K562 (cell line): Measurements from ENCODE around the gene BASP1. TPM values are rescaled to one million over a fixed set of nuclear protein-coding genes. Genes with fewer than 3 reads are reported as not detected.

Source experiments
- ATAC-seq: fragments of 200-7000 bp; cut with Tn5 transposase; 3 replicates; pipeline ENCODE4 v1.9.1; 2020; ENCODE audit warnings: moderate library complexity
- BruUV-seq: library from RNA; stranded (reverse); fragments of 400-500 nt; replicated peaks from 2 replicates; lab custom pipeline; 2021; lab: Mats Ljungman, UMichigan
- CTCF ChIA-PET: fragments of 300-600 bp; formaldehyde crosslinking; extraction: SDS; loops from one replicate; lab custom pipeline; 2021; ENCODE audit warnings: low intra/inter-chr PET ratio; lab: Yijun Ruan, JAX
- POLR2A ChIA-PET: fragments of 300-600, 350-650 bp; sonication (Branson Sonifier 250); formaldehyde crosslinking; extraction: SDS; loops from one replicate; lab custom pipeline; 2021; ENCODE audit warnings: antibody characterized with exemption, inconsistent platforms; lab: Yijun Ruan, JAX
- DNase-seq, 4 experiments: peaks; one replicate each; pipeline versions ENCODE4 v3.0.0 to v3.0.0-alpha.2; 2011 to 2018; ENCODE audit warnings: low spot score in 3 of 4, mixed read lengths in 3 of 4; ENCODE audit errors: extremely low read depth in 1 of 4
- FAIRE-seq: peaks from 2 replicates; lab custom pipeline; 2011; peaks lifted over from hg19 to GRCh38; lab: Jason Lieb, UNC
- H2AFZ ChIP-seq: 2 replicates; pipeline ENCODE4 v1.6.0; 2011; ENCODE audit warnings: low read depth, low read length, control low read depth, inconsistent platforms
- H3K27ac ChIP-seq: fragments of 200-600 bp; 3 replicates; pipeline ENCODE4 v1.8.0; 2011; ENCODE audit warnings: low read depth, mild to moderate bottlenecking, control low read depth, inconsistent platforms, low read length, moderate library complexity, mixed read lengths; ENCODE audit errors: extremely low read depth
- H3K27me3 ChIP-seq, 2 experiments: fragments of 300-600 bp in 1 of 2; 2 replicates in 1 of 2; 3 replicates in 1 of 2; pipeline versions ENCODE4 v1.6.0 to v1.8.0; 2011; ENCODE audit warnings: inconsistent platforms in 2 of 2, low read length in 2 of 2, mild to moderate bottlenecking in 1 of 2, mixed read lengths in 1 of 2, moderate library complexity in 1 of 2; ENCODE audit not compliant: control insufficient read depth in 2 of 2, insufficient read depth in 2 of 2
- H3K36me3 ChIP-seq: fragments of 300-600 bp; 3 replicates; pipeline ENCODE4 v1.8.0; 2011; ENCODE audit warnings: mild to moderate bottlenecking, low read length, inconsistent platforms; ENCODE audit not compliant: control insufficient read depth, insufficient read depth
- H3K4me1 ChIP-seq, 2 experiments: fragments of 200-600 bp in 1 of 2; replicated peaks in 1 of 2; 2 replicates in 1 of 2; 3 replicates in 1 of 2; pipeline versions ENCODE4 v1.5.1 to v1.8.0; 2011; ENCODE audit warnings: inconsistent platforms in 2 of 2, low read length in 2 of 2, mild to moderate bottlenecking in 1 of 2, mixed read lengths in 1 of 2, moderate library complexity in 1 of 2; ENCODE audit not compliant: control insufficient read depth in 2 of 2, insufficient read depth in 2 of 2
- H3K4me2 ChIP-seq: 2 replicates; pipeline ENCODE4 v1.6.1; 2011; ENCODE audit warnings: low read length, control low read depth, inconsistent platforms, mixed read lengths; ENCODE audit not compliant: insufficient read depth
- H3K4me3 ChIP-seq: fragments of 200-600 bp; sonication (generic), shearing (Covaris generic); 2 replicates; pipeline ENCODE4 v1.5.1; 2016; ENCODE audit warnings: control low read depth, inconsistent platforms
- H3K79me2 ChIP-seq: fragments of 200-600 bp; 3 replicates; pipeline ENCODE4 v1.8.0; 2011; ENCODE audit warnings: low read length, inconsistent platforms; ENCODE audit not compliant: control insufficient read depth, insufficient read depth
- H3K9ac ChIP-seq, 2 experiments: 2 replicates each; pipeline versions ENCODE4 v1.6.0 to v1.6.1; 2011; ENCODE audit warnings: low read depth in 2 of 2, low read length in 2 of 2, control low read depth in 1 of 2, inconsistent platforms in 1 of 2, mild to moderate bottlenecking in 1 of 2, mixed read lengths in 1 of 2; ENCODE audit not compliant: insufficient read depth in 1 of 2
- H3K9me1 ChIP-seq: one replicate; pipeline ENCODE4 v1.6.0; 2011; ENCODE audit warnings: inconsistent platforms, mild to moderate bottlenecking, low read length, moderate library complexity; ENCODE audit not compliant: control insufficient read depth, insufficient read depth
- H3K9me3 ChIP-seq: replicated peaks from 2 replicates; pipeline ENCODE4 v1.5.1; 2011; ENCODE audit warnings: low read depth, low read length, inconsistent platforms; ENCODE audit not compliant: control insufficient read depth, insufficient read depth
- H4K20me1 ChIP-seq: replicated peaks from 2 replicates; pipeline ENCODE4 v1.6.1; 2011; ENCODE audit warnings: low read length, inconsistent platforms, mixed read lengths; ENCODE audit not compliant: control insufficient read depth, insufficient read depth
- BRF1 ChIP-seq: IDR thresholded peaks from 3 replicates; pipeline ENCODE4 v1.6.1; 2011; ENCODE audit warnings: borderline replicate concordance, mild to moderate bottlenecking; ENCODE audit not compliant: insufficient read length; ENCODE audit errors: extremely low read depth
- ETV6 ChIP-seq, 3 experiments: fragments of 150-350 bp in 1 of 3; sonication (generic) in 1 of 3; formaldehyde crosslinking in 1 of 3; IDR thresholded peaks; 2 replicates each; pipeline versions ENCODE4 v1.6.1 to v1.8.0; 2014 to 2022; ENCODE audit warnings: borderline replicate concordance in 2 of 3, low read depth in 2 of 3, antibody characterized with exemption in 1 of 3, low read length in 1 of 3, mild to moderate bottlenecking in 1 of 3, missing genetic modification reagents in 1 of 3
- KAT7 ChIP-seq: sonication (generic); formaldehyde crosslinking; IDR thresholded peaks from 2 replicates; pipeline ENCODE4 v1.8.0; 2022; ENCODE audit warnings: missing genetic modification reagents, mild to moderate bottlenecking, borderline replicate concordance
- MYC ChIP-seq, 2 experiments: fragments of 250-450 bp in 1 of 2; sonication (Bioruptor Pico) in 1 of 2; IDR thresholded peaks; 2 replicates each; pipeline versions ENCODE4 v1.5.1 to v1.6.1; 2012 to 2021; ENCODE audit warnings: low read depth in 2 of 2, borderline replicate concordance in 1 of 2, improper control_type of control experiment in 1 of 2, low read length in 1 of 2, mild to moderate bottlenecking in 1 of 2, moderate library complexity in 1 of 2
- NFIC ChIP-seq: fragments of 450-650 bp; IDR thresholded peaks from 2 replicates; pipeline ENCODE4 v1.6.1; 2017; ENCODE audit warnings: mild to moderate bottlenecking, inconsistent platforms
- NR2C2 ChIP-seq, 2 experiments: fragments of 200-800 bp in 1 of 2; sonication (Bioruptor generic) in 1 of 2; sonication (generic) in 1 of 2; formaldehyde crosslinking in 1 of 2; IDR thresholded peaks; 2 replicates each; pipeline versions ENCODE4 v1.6.1 to v1.8.0; 2016 to 2022; ENCODE audit warnings: mild to moderate bottlenecking in 1 of 2, missing compliant biosample characterization in 1 of 2, missing genetic modification characterization in 1 of 2, missing genetic modification reagents in 1 of 2
- THRA ChIP-seq: fragments of 450-650 bp; IDR thresholded peaks from 2 replicates; pipeline ENCODE4 v1.6.1; 2017; ENCODE audit warnings: mild to moderate bottlenecking, moderate library complexity
- THRAP3 ChIP-seq: fragments of 450-650 bp; IDR thresholded peaks from 2 replicates; pipeline ENCODE4 v1.6.1; 2016; ENCODE audit warnings: mild to moderate bottlenecking, inconsistent platforms, borderline replicate concordance
- ZBTB17 ChIP-seq: fragments of 450-650 bp; formaldehyde crosslinking; IDR thresholded peaks from 2 replicates; pipeline ENCODE4 v1.4.0; 2020; ENCODE audit warnings: mild to moderate bottlenecking
- ZBTB33 ChIP-seq: sonication (generic); formaldehyde crosslinking; IDR thresholded peaks from 2 replicates; pipeline ENCODE4 v1.8.1; 2023; ENCODE audit warnings: mild to moderate bottlenecking, missing genetic modification reagents
- ZFP1 ChIP-seq: fragments of 450-650 bp; formaldehyde crosslinking; IDR thresholded peaks from 2 replicates; pipeline ENCODE4 v1.4.0; 2020; ENCODE audit warnings: mild to moderate bottlenecking, mixed read lengths
- ZNF140 ChIP-seq: fragments of 250-450 bp; sonication (Bioruptor Pico); IDR thresholded peaks from 2 replicates; pipeline ENCODE4 v1.8.0; 2021; ENCODE audit warnings: moderate library complexity, mild to moderate bottlenecking, inconsistent platforms
- ZNF518B ChIP-seq: fragments of 250-450 bp; sonication (Bioruptor Pico); IDR thresholded peaks from 2 replicates; pipeline ENCODE4 v1.5.0; 2021; ENCODE audit warnings: mild to moderate bottlenecking, moderate library complexity
- WGBS: fragments of 100-300 bp; shearing (Covaris generic); methylation state at CpG from one replicate; pipeline ENCODE4 v1.1.6; 2016; ENCODE audit warnings: low coverage, mixed read lengths; ENCODE audit not compliant: insufficient coverage; ENCODE audit errors: missing lambda C conversion rate; 5-methylcytosine and 5-hydroxymethylcytosine counted together
- in situ Hi-C: fragments of 300-500 bp; cut with MboI; formaldehyde crosslinking; loops from 4 replicates; pipeline ENCODE4 v1.15.0; 2018; ENCODE audit warnings: inconsistent platforms, mixed read lengths
- intact Hi-C: fragments of 100-400 bp; cut with micrococcal nuclease; formaldehyde crosslinking; loops from 2 replicates; pipeline ENCODE4 v1.14.2; 2022
- polyA plus RNA-seq, 8 experiments: library from polyadenylated mRNA; depleted of rRNA in 4 of 8; stranded (reverse) in 5 of 8; unstranded in 3 of 8; fragments of >200 nt; fragmentation: Nextera tagmentation in 2 of 8; fragmentation: Illumina TruSeq in 1 of 8; extraction: Ambion mirVana in 2 of 8; extraction: Trizol in 1 of 8; gene quantifications; 2 replicates each; pipeline versions ENCODE4 v1.2.1 to v1.2.3, GENCODE V29; 2011 to 2014; ENCODE audit warnings: inconsistent platforms in 1 of 8, missing spikeins in 1 of 8
- total RNA-seq, 7 experiments: library from RNA; depleted of rRNA in 6 of 7; stranded (reverse); fragments of >200 nt in 6 of 7; fragmentation: Illumina TruSeq in 2 of 7; extraction: Trizol in 2 of 7; gene quantifications; 2 replicates each; pipeline versions ENCODE4 v1.2.1 to v1.2.3, GENCODE V29; 2011 to 2021; ENCODE audit warnings: low replicate concordance in 1 of 7

The BASP1 gene
- total and polyA plus RNA-seq, 9 of the 15 experiments (the other 6 are each of a cell fraction or from before 2014, with no cell fraction given), result 0.22 TPM; not detected in 8

- TF ChIP-seq NR2C2 (CRISPR knock-in tag; IDR thresholded peaks at IDR 0.05), result no peak
- no peak for TF ChIP-seq NR2C2 (tag; IDR thresholded peaks at IDR 0.05)
- no peak for TF ChIP-seq MYC (IDR thresholded peaks at IDR 0.05; ENCODE audit: low read depth, low read length)
- no peak for TF ChIP-seq MYC (CRISPR knock-in tag; IDR thresholded peaks at IDR 0.05; ENCODE audit: borderline replicate concordance, low read depth)
- TF ChIP-seq ZFP1, result no peak
- TF ChIP-seq THRAP3, result no peak
Measured at GRCh38 chr5:17257705-17258273, 40.4 kb downstream of the BASP1 start (continued).

- no peak overlapping the region for H3K9ac ChIP-seq
- no peak overlapping the region for H3K4me3 ChIP-seq
- ATAC-seq (no peak), FAIRE-seq (no peak), DNase-seq (no peak)
- in situ Hi-C loops, result no loop called here
- POLR2A ChIA-PET, result no interaction called here
- no peak overlapping the region for H3K4me2 ChIP-seq
- no peaks in the 10 kb centered on the region for H3K27me3 ChIP-seq
- CTCF ChIA-PET, result no interaction called here
- no TSS peak for BruUV-seq
- H3K36me3 ChIP-seq, result no peaks in the 10 kb centered on the region
- H3K9me3 ChIP-seq, result no peaks in the 10 kb centered on the region
- H3K79me2 ChIP-seq, result no peaks in the 10 kb centered on the region
- intact Hi-C loops, result no loop called here
- WGBS, result 0% methylated on average over 2 of the region's 2 CpGs
- no peaks in the 10 kb centered on the region for H3K9me1 ChIP-seq
- no peak overlapping the region for H2AFZ ChIP-seq
- H3K27ac ChIP-seq, result no peak overlapping the region
- no peaks in the 10 kb centered on the region for H3K4me1 ChIP-seq
- no peaks in the 10 kb centered on the region for H4K20me1 ChIP-seq
- TF ChIP-seq BRF1 (no peak), ZBTB17 (CRISPR knock-in tag) (no peak), ETV6 (IDR thresholded peaks at IDR 0.05; ENCODE audit: borderline replicate concordance in 1 of 2, low read depth in 2 of 2, low read length in 1 of 2) (no peak), ETV6 (CRISPR knock-in tag; IDR thresholded peaks at IDR 0.05; ENCODE audit: borderline replicate concordance) (no peak), NFIC (no peak), ZNF518B (no peak), KAT7 (CRISPR knock-in tag) (no peak), ZNF140 (no peak), ZBTB33 (CRISPR knock-in tag) (no peak), THRA (no peak)
Measured at GRCh38 chr5:17258431-17258830, 41.0 kb downstream of the BASP1 start.
